ENCODE data around the gene NXPH3.

NXPH3 gene

GRCh38 chr17:49573510-49574322, 2.0 kb upstream of the NXPH3 start:
- peak in 1 of 10 donors; percentile 70 for DNase-seq
- intact Hi-C loops (cut with DNase I), result no loop called here

- intact Hi-C loops (cut with DNase I), result no loop called here
Measured at GRCh38 chr17:49574323-49574781, 1.3 kb upstream of the NXPH3 start.

GRCh38 chr17:49574945-49575678, 559 bp upstream of the NXPH3 start:
- DNase-seq, result no peak
- intact Hi-C loops (cut with DNase I), result loop anchor here (5.0 kb wide), 1 partner anchor 42 kb away; no protein-coding TSS in a partner anchor

More at GRCh38 chr17:49574323-49574781, 1.3 kb upstream of the NXPH3 start:
- peak in 8 of 10 donors; percentile 34 to 92 (median 57) for DNase-seq

DNA sequence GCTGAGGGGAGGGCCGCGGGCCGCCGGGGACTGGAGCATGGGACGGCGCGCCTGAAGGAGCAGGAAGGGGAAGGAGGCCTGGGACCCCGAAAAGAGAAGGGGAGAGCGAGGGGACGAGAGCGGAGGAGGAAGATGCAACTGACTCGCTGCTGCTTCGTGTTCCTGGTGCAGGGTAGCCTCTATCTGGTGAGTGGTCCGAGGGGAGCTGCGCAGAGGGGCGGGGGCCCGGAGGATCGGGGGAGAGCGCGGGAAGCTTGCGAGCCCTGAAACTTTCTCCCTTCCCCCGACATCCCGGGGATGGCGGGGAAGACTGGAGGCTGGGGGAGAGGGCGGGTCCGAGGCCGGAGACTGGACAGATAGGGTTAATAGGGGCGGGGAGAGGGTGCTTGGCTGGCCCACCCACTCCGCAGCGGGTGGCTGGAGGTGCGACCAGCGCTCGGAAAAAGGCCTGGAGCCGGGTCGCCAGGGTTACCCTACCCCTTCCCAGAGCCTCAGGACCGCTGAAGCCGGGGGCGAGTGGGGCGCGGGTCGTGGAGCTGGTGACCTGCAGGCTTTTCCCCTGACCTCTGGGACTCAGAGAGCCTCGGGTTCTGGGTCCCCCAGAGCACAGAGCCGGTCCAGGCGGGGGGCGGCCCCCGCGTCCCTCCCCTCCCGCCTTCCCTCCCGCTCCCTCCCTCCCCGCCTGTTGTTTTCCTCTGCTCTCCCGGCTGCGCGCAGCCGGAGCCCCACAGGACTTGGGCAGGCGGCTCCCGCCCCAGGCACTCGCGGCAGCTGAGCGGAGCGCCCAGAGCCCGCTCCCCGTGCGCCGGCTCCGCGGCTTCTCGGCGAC, 631 bp downstream of the NXPH3 start:
- intact Hi-C loops (cut with DNase I), result loop anchor here (5.0 kb wide), 1 partner anchor 41 kb away; no protein-coding TSS in a partner anchor
- DNase-seq, result peak in 6 of 10 donors; percentile 26 to 87 (median 52)

- peak in 2 of 10 donors; percentile 63 to 80 for DNase-seq
- intact Hi-C loops (cut with DNase I), result loop anchor here (5.0 kb wide), 1 partner anchor 40 kb away; no protein-coding TSS in a partner anchor
Measured at GRCh38 chr17:49576917-49577649, 1.4 kb downstream of the NXPH3 start.

- DNase-seq, result no peak
- intact Hi-C loops (cut with DNase I), result loop anchor here (5.0 kb wide), 1 partner anchor 40 kb away; no protein-coding TSS in a partner anchor
Measured at GRCh38 chr17:49577650-49577934, 1.9 kb downstream of the NXPH3 start.

GRCh38 chr17:49577963-49578362, 2.3 kb downstream of the NXPH3 start:
- no peak for DNase-seq
- intact Hi-C loops (cut with DNase I), result loop anchor here (5.0 kb wide), 1 partner anchor 39 kb away; no protein-coding TSS in a partner anchor

- intact Hi-C loops (cut with DNase I), result loop anchor here (5.0 kb wide), 1 partner anchor 39 kb away; no protein-coding TSS in a partner anchor
- peak in 1 of 10 donors; percentile 53 for DNase-seq
Measured at GRCh38 chr17:49578414-49578813, 2.7 kb downstream of the NXPH3 start.

DNA sequence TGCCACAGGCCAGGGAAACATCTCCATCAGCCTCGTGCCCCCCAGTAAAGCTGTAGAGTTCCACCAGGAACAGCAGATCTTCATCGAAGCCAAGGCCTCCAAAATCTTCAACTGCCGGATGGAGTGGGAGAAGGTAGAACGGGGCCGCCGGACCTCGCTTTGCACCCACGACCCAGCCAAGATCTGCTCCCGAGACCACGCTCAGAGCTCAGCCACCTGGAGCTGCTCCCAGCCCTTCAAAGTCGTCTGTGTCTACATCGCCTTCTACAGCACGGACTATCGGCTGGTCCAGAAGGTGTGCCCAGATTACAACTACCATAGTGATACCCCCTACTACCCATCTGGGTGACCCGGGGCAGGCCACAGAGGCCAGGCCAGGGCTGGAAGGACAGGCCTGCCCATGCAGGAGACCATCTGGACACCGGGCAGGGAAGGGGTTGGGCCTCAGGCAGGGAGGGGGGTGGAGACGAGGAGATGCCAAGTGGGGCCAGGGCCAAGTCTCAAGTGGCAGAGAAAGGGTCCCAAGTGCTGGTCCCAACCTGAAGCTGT, 3.4 kb downstream of the NXPH3 start:
- DNase-seq, result peak in 1 of 10 donors; percentile 68
- intact Hi-C loops (cut with DNase I), result loop anchor here (5.0 kb wide), 1 partner anchor 38 kb away; no protein-coding TSS in a partner anchor

- intact Hi-C loops (cut with DNase I), result loop anchor here (5.0 kb wide), 1 partner anchor 38 kb away; no protein-coding TSS in a partner anchor
- no peak for DNase-seq
Measured at GRCh38 chr17:49579522-49579921, 3.9 kb downstream of the NXPH3 start.

DNA sequence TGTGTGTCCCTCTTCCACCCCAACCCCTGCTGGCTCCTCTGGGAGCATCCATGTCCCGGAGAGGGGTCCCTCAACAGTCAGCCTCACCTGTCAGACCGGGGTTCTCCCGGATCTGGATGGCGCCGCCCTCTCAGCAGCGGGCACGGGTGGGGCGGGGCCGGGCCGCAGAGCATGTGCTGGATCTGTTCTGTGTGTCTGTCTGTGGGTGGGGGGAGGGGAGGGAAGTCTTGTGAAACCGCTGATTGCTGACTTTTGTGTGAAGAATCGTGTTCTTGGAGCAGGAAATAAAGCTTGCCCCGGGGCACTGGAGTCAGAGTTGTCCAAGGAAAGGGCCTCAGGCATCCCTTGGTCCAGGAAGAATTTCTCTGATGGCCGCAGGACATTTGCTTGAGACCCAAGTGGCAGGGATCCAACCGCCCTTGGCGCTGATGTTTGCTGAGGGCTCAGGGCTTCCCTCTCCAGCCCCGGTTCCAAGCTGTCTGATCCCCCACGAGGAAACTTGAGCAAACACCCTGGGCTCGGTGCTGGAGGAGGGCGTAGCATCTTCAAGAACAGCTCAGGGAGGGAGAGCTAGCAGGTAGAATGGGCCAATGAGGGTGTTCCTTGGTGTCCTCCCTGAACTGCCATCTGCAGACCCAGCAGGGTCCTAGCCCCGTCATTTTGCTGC, 4.5 kb downstream of the NXPH3 start:
- intact Hi-C loops (cut with DNase I), result no loop called here
- peak in 1 of 10 donors; percentile 71 for DNase-seq

GRCh38 chr17:49580981-49581647, 5.4 kb downstream of the NXPH3 start:
- DNase-seq, result peak in 1 of 10 donors; percentile 53
- intact Hi-C loops (cut with DNase I), result no loop called here

DNA sequence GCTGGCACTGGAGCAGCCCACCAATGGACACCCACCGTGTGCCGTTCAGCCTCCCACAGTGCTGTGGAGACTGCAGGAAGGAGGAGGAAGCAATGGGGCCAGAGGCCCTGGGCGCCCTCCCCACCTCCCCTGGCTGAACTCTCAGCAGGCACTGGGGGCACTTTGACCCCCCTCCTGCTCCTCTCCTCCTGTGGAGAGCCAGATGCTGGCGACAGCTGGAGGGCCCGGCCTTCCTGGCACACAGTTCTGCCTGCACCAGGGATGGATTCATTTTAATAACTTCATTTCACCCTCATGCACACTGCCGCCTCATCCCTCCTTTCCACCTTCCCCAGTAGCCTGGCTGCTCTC, 6.0 kb downstream of the NXPH3 start:
- intact Hi-C loops (cut with DNase I), result no loop called here
- DNase-seq, result peak in 1 of 10 donors; percentile 55

DNA sequence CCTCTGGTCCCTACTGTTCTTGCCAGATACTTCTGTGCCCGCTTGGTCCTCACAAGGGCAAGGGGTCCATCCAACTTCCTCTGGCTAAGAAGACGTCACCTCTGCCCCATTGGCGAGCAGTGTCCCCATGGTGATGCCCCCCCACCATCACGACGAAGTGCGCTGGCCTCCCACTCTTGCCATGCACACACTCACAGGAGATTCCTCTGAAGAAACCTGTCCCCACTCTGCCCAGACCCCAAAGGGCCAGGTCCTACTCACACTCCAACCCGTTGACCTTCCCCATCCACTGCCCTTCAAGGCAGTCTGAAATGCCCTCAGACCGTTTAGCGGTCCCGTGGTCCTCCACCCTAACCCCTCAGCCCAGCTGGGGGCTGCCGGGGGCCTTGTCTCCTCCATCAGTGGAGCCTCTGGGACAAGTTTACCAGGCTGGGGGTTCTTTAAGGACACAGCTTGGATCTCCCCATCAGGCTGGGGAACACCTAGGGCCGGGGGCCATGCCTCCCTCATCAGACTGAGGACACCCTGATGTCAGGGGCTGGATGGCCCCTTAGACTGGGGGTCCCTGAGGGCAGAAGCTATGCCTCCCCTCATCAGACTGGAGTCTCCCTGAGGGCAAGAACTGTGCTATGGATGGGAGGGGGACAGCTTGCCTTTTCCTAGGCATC, 6.5 kb downstream of the NXPH3 start:
- intact Hi-C loops (cut with DNase I), result no loop called here
- peak in 1 of 10 donors; percentile 66 for DNase-seq

DNA sequence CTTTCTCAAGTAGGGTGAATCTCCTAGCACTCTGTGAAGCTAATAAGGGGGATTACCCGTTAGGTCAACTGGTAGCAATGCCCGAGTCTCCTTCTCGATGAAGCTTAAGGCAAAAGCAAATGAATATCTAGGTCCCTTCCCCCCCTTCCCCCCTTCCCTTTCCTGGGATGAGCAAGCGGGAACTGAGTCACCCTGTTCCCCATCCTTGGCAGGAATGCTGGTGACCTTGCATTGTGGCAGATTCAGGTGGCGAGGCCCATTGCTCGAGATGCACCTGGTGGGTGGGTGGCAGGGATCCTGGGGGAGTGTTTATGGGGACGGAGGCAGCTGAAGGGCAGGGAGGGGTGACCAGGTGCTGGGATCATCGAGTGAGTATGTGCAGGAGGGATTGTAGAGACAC, 7.1 kb downstream of the NXPH3 start:
- no peak for DNase-seq
- intact Hi-C loops (cut with DNase I), result no loop called here

DNA sequence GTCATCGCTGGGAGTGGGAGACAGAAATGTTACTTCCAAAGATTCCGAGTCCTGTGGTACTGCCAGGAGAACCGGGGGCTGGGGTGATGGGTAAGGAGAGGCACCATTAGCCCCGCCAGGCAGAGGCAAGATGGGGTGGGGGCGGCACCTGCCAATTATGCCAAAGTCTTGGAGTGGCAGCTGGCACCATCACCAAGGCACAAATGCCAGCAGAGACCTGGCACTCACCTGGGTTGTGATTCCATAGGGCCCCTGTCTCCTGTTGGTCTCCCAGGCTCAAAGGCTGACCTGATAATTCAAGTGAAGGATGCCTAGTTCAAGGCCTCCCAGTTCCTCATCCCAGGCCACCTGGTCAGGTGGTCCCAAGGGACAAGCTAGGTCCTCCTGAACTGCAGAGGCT, 7.6 kb downstream of the NXPH3 start:
- no peak for DNase-seq
- intact Hi-C loops (cut with DNase I), result no loop called here

DNA sequence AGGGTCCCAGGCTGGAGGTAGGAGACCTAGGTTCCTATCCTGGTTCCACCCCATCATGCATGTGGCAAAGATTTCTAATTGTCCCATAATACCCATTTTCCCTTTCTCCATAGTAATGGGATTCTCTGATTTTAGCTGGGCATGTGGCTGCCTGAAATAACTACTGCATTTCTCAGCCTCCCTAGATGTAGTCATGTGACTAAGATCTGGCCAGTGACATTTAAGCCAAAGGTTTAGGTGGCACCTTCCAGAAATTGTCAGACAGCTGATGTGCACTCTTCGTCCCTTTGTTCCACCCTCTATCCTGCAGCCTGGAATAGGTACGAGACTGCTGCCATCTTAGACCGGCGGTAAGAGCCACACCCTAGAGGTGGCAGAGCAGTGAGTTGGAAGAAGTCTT, 8.2 kb downstream of the NXPH3 start:
- intact Hi-C loops (cut with DNase I), result no loop called here
- DNase-seq, result no peak
